Breast epithelium (tissue), 3 donors: ENCODE results near the gene USP10.

Experiments used
- POLR2A ChIP-seq: fragments of 450-650 bp; IDR thresholded peaks from one replicate; pipeline ENCODE4 v1.6.1; 2016; ENCODE audit warnings: antibody characterized with exemption, mild to moderate bottlenecking, moderate library complexity
- POLR2AphosphoS5 ChIP-seq, 3 donors: sonication (generic); formaldehyde crosslinking; IDR thresholded peaks; one replicate each; pipeline ENCODE4 v1.6.1; 2017; ENCODE audit warnings: antibody characterized with exemption in 3 of 3
- TF ChIP-seq, protein P1 (sequence below), 3 donors: fragments of 450-650 bp; IDR thresholded peaks; one replicate each; pipeline ENCODE4 v1.5.1; 2016 to 2017; ENCODE audit warnings: antibody characterized with exemption in 3 of 3, mild to moderate bottlenecking in 3 of 3, moderate library complexity in 3 of 3

DNA sequence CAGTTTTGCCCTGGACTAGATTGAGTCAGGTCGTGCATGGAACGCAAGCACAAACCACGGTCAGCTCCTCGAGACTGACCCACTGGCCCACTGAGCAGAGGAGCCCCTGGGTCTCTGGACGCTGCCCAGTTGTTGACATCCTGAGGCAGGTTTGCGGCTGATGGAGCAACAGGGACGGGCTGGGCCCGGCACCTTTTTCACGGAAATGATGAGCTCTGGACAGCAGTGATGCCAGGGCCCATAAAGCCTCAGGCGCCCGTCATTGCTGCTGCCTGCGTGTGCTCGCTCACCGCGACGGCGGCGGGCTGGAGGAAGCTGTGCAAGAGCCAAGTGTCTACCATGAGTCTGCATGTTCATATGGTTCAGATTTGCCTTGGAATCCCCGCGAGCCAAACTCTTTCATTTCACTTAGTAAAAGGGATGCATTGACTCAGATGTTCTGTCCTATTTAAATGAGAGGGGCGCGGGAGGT is 89.2 kb downstream of the USP10 start:
- TF ChIP-seq, protein P1, sequence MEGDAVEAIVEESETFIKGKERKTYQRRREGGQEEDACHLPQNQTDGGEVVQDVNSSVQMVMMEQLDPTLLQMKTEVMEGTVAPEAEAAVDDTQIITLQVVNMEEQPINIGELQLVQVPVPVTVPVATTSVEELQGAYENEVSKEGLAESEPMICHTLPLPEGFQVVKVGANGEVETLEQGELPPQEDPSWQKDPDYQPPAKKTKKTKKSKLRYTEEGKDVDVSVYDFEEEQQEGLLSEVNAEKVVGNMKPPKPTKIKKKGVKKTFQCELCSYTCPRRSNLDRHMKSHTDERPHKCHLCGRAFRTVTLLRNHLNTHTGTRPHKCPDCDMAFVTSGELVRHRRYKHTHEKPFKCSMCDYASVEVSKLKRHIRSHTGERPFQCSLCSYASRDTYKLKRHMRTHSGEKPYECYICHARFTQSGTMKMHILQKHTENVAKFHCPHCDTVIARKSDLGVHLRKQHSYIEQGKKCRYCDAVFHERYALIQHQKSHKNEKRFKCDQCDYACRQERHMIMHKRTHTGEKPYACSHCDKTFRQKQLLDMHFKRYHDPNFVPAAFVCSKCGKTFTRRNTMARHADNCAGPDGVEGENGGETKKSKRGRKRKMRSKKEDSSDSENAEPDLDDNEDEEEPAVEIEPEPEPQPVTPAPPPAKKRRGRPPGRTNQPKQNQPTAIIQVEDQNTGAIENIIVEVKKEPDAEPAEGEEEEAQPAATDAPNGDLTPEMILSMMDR (IDR thresholded peaks at IDR 0.05): no peak
- TF ChIP-seq POLR2A: no peak
- TF ChIP-seq POLR2AphosphoS5 (IDR thresholded peaks at IDR 0.05): peak in 1 of 3 donors; percentile 51
